ENCODE measurements around the gene ITPR2.
"Not testable (repeated sequence)": the region's sequence is repeated elsewhere in the genome, so short reads cannot be mapped to it uniquely, and the experiment has no call there.

GRCh38 chr12:26834503-26835060, 1.6 kb upstream of the ITPR2 start:
- TF ChIP-seq CTCF (IDR thresholded peaks at IDR 0.05; ENCODE audit: low read depth, low read length); EZH2phosphoT487 (IDR thresholded peaks at IDR 0.05; ENCODE audit: low read depth): not testable (repeated sequence)

Data from OCI-LY3 (cell line).